COLO829 (cell line): ENCODE measurements around the gene HDAC4.

Experiments used
- DNase-seq: peaks from one replicate; pipeline ENCODE4 v3.0.0; 2012; ENCODE audit warnings: low spot score

HDAC4 gene

GRCh38 chr2:239065537-239065936 lies 335.3 kb downstream of the HDAC4 start:
- DNase-seq, result no peak

GRCh38 chr2:239064891-239065290 lies 335.9 kb downstream of the HDAC4 start:
- no peak for DNase-seq

GRCh38 chr2:239064253-239064652 lies 336.6 kb downstream of the HDAC4 start:
- no peak for DNase-seq

GRCh38 chr2:239062743-239063142 lies 338.1 kb downstream of the HDAC4 start:
- DNase-seq, result no peak

GRCh38 chr2:239061824-239062570 lies 338.8 kb downstream of the HDAC4 start:
- no peak for DNase-seq

- no peak for DNase-seq
Observed at GRCh38 chr2:239061121-239061666, 339.6 kb downstream of the HDAC4 start.

- no peak for DNase-seq
Observed at GRCh38 chr2:239060676-239061075, 340.1 kb downstream of the HDAC4 start.

- no peak for DNase-seq
Observed at GRCh38 chr2:239059854-239060253, 341.0 kb downstream of the HDAC4 start.

- DNase-seq, result no peak
Observed at GRCh38 chr2:239058766-239059165, 342.1 kb downstream of the HDAC4 start.

GRCh38 chr2:239057533-239057932 lies 343.3 kb downstream of the HDAC4 start:
- DNase-seq, result no peak

- no peak for DNase-seq
Observed at GRCh38 chr2:239056611-239057010, 344.2 kb downstream of the HDAC4 start.

GRCh38 chr2:239055756-239056493 lies 344.9 kb downstream of the HDAC4 start:
- DNase-seq, result no peak

- DNase-seq, result no peak
Observed at GRCh38 chr2:239054921-239055320, 345.9 kb downstream of the HDAC4 start.

- DNase-seq, result no peak
Observed at GRCh38 chr2:239053801-239054503, 346.9 kb downstream of the HDAC4 start.

GRCh38 chr2:239052798-239053665 lies 347.8 kb downstream of the HDAC4 start:
- DNase-seq, result no peak

- DNase-seq, result no peak
Observed at GRCh38 chr2:239051891-239052445, 348.9 kb downstream of the HDAC4 start.

- DNase-seq, result no peak
Observed at GRCh38 chr2:239050252-239050649, 350.6 kb downstream of the HDAC4 start.

GRCh38 chr2:239049421-239050251 lies 351.2 kb downstream of the HDAC4 start:
- no peak for DNase-seq

- no peak for DNase-seq
Observed at GRCh38 chr2:239048736-239049135, 352.1 kb downstream of the HDAC4 start.

GRCh38 chr2:239047861-239048260 lies 353.0 kb downstream of the HDAC4 start:
- no peak for DNase-seq
